T-cell (primary cell): Measurements from ENCODE around the gene EFHC1. TPM values are rescaled to one million over a fixed set of nuclear protein-coding genes. Genes with fewer than 3 reads are reported as not detected.

ENCODE experiments used
- ATAC-seq, 4 experiments: fragments of 200-7000 bp in 3 of 4; fragments of 150-1000 bp in 1 of 4; cut with Tn5 transposase; replicated peaks in 1 of 4; 1 replicate in 3 of 4; 2 replicates in 1 of 4; pipeline ENCODE4 v1.10.0; 2021; ENCODE audit warnings: moderate library complexity in 3 of 4, mild to moderate bottlenecking in 2 of 4, moderate number of reproducible peaks in 1 of 4
- CTCF ChIA-PET, 2 donors: fragments of 300-600 bp; sonication (Branson Sonifier 250); formaldehyde crosslinking; loops; one replicate each; lab custom pipeline; 2022; ENCODE audit warnings: antibody characterized with exemption in 2 of 2; lab: Charles Lee
- POLR2A ChIA-PET, 2 donors: fragments of 300-600 bp; sonication (Branson Sonifier 250); formaldehyde crosslinking; loops; one replicate each; lab custom pipeline; 2022; ENCODE audit warnings: antibody characterized with exemption in 2 of 2; lab: Charles Lee
- DNase-seq, 35 experiments: peaks; one replicate each; pipeline versions ENCODE4 v3.0.0 to v3.0.0-alpha.2; 2013 to 2023
- H3K27ac ChIP-seq: one replicate; pipeline ENCODE4 v1.5.1; 2013; ENCODE audit warnings: low read length
- H3K27me3 ChIP-seq, 2 experiments: replicated peaks in 1 of 2; 1 replicate in 1 of 2; 2 replicates in 1 of 2; pipeline versions ENCODE4 v1.6.1 to v1.7.0; 2013; ENCODE audit warnings: low read length in 1 of 2, mixed read lengths in 1 of 2; ENCODE audit not compliant: control insufficient read depth in 2 of 2, insufficient read depth in 2 of 2; ENCODE audit errors: extremely low read depth in 1 of 2
- H3K36me3 ChIP-seq, 2 donors: 1 replicate in 1 of 2; 2 replicates in 1 of 2; pipeline versions ENCODE4 v1.6.1 to v1.7.0; 2013; ENCODE audit warnings: low read length in 1 of 2; ENCODE audit not compliant: control insufficient read depth in 2 of 2, insufficient read depth in 1 of 2; ENCODE audit errors: extremely low read depth in 1 of 2
- H3K4me1 ChIP-seq, 2 experiments: 1 replicate in 1 of 2; 2 replicates in 1 of 2; pipeline versions ENCODE4 v1.6.1 to v1.7.0; 2013; ENCODE audit warnings: low read length in 2 of 2, mixed read lengths in 1 of 2; ENCODE audit not compliant: insufficient read depth in 2 of 2, control insufficient read depth in 1 of 2; ENCODE audit errors: extremely low read depth in 1 of 2
- H3K4me3 ChIP-seq, 2 donors: 1 replicate in 1 of 2; 2 replicates in 1 of 2; pipeline versions ENCODE4 v1.5.1 to v1.7.0; 2013; ENCODE audit warnings: mild to moderate bottlenecking in 2 of 2, low read length in 1 of 2, moderate library complexity in 1 of 2; ENCODE audit not compliant: control insufficient read depth in 1 of 2; ENCODE audit errors: extremely low read depth in 1 of 2
- H3K9me3 ChIP-seq: 2 replicates; pipeline ENCODE4 v1.7.0; 2013
- H3K27ac Mint-ChIP-seq, 2 donors: one replicate each; pipeline ENCODE4 v1.8.0; 2020 to 2021; ENCODE audit warnings: mild to moderate bottlenecking in 2 of 2, mixed read lengths in 2 of 2
- H3K27me3 Mint-ChIP-seq, 2 donors: one replicate each; pipeline ENCODE4 v1.8.0; 2021 to 2022; ENCODE audit warnings: mixed read lengths in 2 of 2
- H3K36me3 Mint-ChIP-seq: one replicate; pipeline ENCODE4 v1.8.0; 2021; ENCODE audit warnings: mixed read lengths
- H3K4me1 Mint-ChIP-seq, 3 donors: one replicate each; pipeline ENCODE4 v1.8.0; 2020 to 2022; ENCODE audit warnings: mixed read lengths in 3 of 3, mild to moderate bottlenecking in 1 of 3
- H3K4me3 Mint-ChIP-seq, 3 donors: one replicate each; pipeline ENCODE4 v1.8.0; 2020 to 2022; ENCODE audit warnings: mild to moderate bottlenecking in 3 of 3, mixed read lengths in 3 of 3, moderate library complexity in 3 of 3
- H3K9me3 Mint-ChIP-seq, 3 donors: one replicate each; pipeline ENCODE4 v1.8.0; 2020 to 2022; ENCODE audit warnings: mixed read lengths in 3 of 3
- WGBS: methylation state at CpG from one replicate; pipeline ENCODE4 v1.1.5; 2013; ENCODE audit warnings: missing lambda C conversion rate; ENCODE audit not compliant: insufficient coverage; 5-methylcytosine and 5-hydroxymethylcytosine counted together
- total RNA-seq, 35 experiments: library from RNA in 6 of 35; stranded (reverse) in 6 of 35; fragments of 120-200 nt in 1 of 35; gene quantifications; one replicate each; pipeline versions ENCODE4 v1.2.1 to v1.2.4 and lab custom pipeline; 2013 to 2026

EFHC1 gene
- total RNA-seq, 5 donors from 2014 or later (not counting 1 experiment from before 2014, with no cell fraction given), result 4.5 to 8.6 (median 6.2) TPM

- Histone ChIP-seq H3K36me3 (peaks cover 11 to 34% of the 10 kb centered on the region in 2 donors), H3K27ac (no peak overlapping the region), H3K9me3 (no peaks in the 10 kb centered on the region), H3K4me3 (no peak overlapping the region), H3K4me1 (peaks cover 0 to 9% of the 10 kb centered on the region in 2 experiments), H3K27me3 (no peaks in the 10 kb centered on the region)
- DNase-seq (no peak), ATAC-seq (no peak)
- Mint-ChIP-seq H3K27me3 (no peaks in the 10 kb centered on the region), H3K4me3 (no peak overlapping the region), H3K9me3 (no peaks in the 10 kb centered on the region), H3K27ac (no peak overlapping the region), H3K4me1 (no peaks in the 10 kb centered on the region), H3K36me3 (peaks cover 66% of the 10 kb centered on the region)
- POLR2A ChIA-PET, result no interaction called here
- CTCF ChIA-PET, result no interaction called here
- 93% methylated on average over 9 of the region's 16 CpGs for WGBS
These were observed 85.7 kb downstream of the EFHC1 start for GRCh38 chr6:52505726-52506409.

DNA sequence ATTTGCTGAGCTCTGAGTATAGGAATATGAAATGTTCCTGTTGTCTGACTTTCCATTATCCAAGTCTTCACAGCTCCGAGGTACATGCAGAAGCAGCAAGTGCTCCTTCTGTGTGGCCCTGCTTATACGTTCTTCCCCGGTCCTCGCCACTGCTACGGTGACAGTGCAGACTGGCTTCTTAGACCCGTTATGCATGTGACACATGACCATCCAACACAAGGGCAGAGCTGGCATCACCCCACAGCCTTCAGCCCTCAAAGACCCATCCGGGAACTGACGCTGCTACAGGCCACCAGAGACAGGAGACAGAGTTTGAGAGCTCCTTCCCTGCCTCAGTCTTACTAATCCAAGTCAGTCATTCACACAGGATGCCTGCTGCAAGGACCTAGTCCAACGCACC, 86.3 kb downstream of the EFHC1 start:
- H3K4me1 ChIP-seq, result peaks cover 0 to 9% of the 10 kb centered on the region in 2 experiments
- CTCF ChIA-PET, result no interaction called here
- ATAC-seq (no peak), DNase-seq (no peak)
- Mint-ChIP-seq H3K4me1 (no peaks in the 10 kb centered on the region), H3K9me3 (no peaks in the 10 kb centered on the region), H3K27me3 (no peaks in the 10 kb centered on the region), H3K4me3 (no peak overlapping the region), H3K27ac (no peak overlapping the region), H3K36me3 (peaks cover 68% of the 10 kb centered on the region)
- 85% methylated on average over 8 of the region's 9 CpGs for WGBS
- H3K9me3 ChIP-seq, result no peaks in the 10 kb centered on the region
- POLR2A ChIA-PET, result no interaction called here
- no peaks in the 10 kb centered on the region for H3K27me3 ChIP-seq
- H3K4me3 ChIP-seq, result no peak overlapping the region
- H3K36me3 ChIP-seq, result peaks cover 11 to 34% of the 10 kb centered on the region in 2 donors
- no peak overlapping the region for H3K27ac ChIP-seq

DNA sequence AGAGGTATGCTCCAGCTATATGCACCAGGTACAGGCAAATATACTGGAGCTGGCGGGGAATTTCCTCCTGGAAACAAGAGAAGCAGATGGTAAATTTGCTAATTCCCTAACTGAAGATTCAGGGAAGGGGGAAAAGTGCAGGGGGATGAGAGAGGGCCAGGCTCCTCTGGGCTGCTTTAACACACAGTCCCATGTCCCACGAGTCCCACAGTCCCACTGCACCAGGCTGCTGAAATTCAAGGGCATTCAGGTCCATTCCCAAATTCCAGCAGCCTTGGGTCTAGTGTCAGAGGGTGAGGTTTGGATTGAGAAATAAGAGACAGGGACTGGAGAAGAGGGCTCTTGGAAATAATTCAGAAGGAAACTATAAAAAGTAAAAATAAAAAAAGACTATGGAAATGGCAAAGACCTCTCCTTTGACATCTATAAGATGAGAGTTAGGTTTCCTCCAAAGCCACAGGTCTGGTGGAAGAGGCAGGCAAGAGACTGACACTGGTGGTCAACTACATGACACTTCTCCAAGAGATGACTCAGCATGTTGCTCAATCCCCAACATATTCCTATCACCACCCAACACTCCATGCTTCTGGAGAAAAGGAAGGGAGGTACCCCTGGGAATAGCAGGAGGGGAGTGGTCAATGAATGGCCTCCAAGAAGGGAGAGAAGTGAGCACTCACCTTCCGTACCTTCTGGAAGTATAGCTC, 87.6 kb downstream of the EFHC1 start:
- ChIA-PET CTCF (no interaction called here), POLR2A (no interaction called here)
- Mint-ChIP-seq H3K27ac (no peak overlapping the region), H3K4me1 (no peaks in the 10 kb centered on the region), H3K36me3 (peaks cover 68% of the 10 kb centered on the region), H3K4me3 (no peak overlapping the region), H3K9me3 (no peaks in the 10 kb centered on the region), H3K27me3 (no peaks in the 10 kb centered on the region)
- Histone ChIP-seq H3K4me1 (peaks cover 0 to 9% of the 10 kb centered on the region in 2 experiments), H3K36me3 (peaks cover 11 to 43% of the 10 kb centered on the region in 2 donors), H3K27ac (no peak overlapping the region), H3K9me3 (no peaks in the 10 kb centered on the region), H3K27me3 (no peaks in the 10 kb centered on the region), H3K4me3 (no peak overlapping the region)
- 100% methylated on average over 1 of the region's 3 CpGs for WGBS
- ATAC-seq (no peak), DNase-seq (no peak)

DNA sequence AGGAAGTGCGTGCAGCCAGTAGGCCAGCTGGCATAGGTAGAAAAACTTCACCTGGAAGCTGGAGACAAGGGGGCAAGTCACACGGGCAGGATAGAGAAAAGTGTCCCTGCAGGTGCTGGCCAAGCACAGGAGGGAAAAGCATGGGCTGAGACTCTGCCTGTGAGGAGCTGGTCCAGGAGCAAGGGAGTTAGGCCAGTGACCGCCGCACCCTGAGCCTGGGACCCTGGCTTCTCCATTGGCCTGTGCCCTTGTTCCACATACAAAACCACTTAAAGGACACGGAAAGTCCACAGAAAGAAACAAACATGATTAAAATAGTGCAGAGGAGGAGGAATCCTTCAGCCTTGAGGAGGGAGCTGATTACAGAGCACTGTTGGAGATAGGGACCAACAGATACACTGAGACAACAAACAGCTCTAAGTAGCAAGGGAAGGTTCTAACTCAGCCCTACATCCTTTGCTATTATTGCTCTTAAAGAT, 88.2 kb downstream of the EFHC1 start:
- Histone ChIP-seq H3K27me3 (no peaks in the 10 kb centered on the region), H3K9me3 (no peaks in the 10 kb centered on the region), H3K4me3 (no peak overlapping the region), H3K36me3 (peaks cover 11 to 43% of the 10 kb centered on the region in 2 donors), H3K27ac (no peak overlapping the region), H3K4me1 (peaks cover 0 to 9% of the 10 kb centered on the region in 2 experiments)
- Mint-ChIP-seq H3K4me1 (no peaks in the 10 kb centered on the region), H3K27ac (no peak overlapping the region), H3K36me3 (peaks cover 71% of the 10 kb centered on the region), H3K9me3 (no peaks in the 10 kb centered on the region), H3K27me3 (no peaks in the 10 kb centered on the region), H3K4me3 (no peak overlapping the region)
- WGBS, result 94% methylated on average over 2 of the region's 5 CpGs
- DNase-seq (no peak), ATAC-seq (no peak)
- POLR2A ChIA-PET, result no interaction called here
- CTCF ChIA-PET, result no interaction called here

DNA sequence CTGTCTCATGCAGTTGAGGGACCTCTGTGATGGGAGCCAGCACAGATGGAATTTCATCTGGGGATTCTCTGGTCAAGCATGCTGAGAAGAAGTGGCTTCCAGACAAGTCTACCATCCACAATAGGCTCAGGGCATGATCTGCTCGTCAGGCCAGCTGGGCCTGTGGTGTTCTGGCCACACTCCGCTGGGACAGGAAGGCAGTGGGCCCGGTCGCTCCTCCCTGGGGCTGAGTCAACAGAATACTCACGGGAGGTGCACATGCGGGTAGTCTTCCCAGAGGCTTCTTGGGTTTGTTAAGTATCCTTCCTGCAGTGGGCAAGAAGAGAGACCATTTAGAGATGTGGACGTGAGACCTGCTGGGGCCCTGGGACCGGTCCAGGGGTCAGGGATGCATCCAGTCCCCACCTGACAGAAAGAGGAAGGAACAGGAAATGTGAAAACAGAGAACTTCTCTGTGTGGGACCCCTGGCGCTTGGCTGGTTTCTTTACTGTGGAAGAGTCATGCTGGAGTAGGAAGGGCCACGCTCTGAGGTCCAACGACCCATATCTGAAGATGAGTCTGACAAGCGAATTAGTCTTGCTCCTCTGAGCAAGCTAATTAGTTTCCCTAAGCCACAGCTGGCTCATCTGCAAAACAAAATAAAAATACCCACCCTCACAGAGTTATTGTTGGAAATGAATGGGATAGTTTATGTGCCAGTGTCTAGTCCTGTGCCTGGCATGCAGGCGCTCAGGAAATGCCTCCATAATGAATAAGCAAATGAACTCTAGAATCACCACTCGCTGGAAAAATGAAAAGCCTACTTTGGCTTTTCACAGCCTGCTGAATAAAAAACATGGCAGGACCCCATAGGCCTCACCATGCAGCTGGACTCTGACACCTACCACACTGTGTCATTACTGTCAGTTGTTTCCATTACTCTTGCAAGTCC, 89.4 kb downstream of the EFHC1 start:
- no peak overlapping the region for H3K27ac Mint-ChIP-seq
- ATAC-seq (no peak), DNase-seq (no peak)
- ChIA-PET POLR2A (no interaction called here), CTCF (no interaction called here)
- H3K9me3 Mint-ChIP-seq, result no peaks in the 10 kb centered on the region
- no peak overlapping the region for H3K4me3 ChIP-seq
- 94% methylated on average over 9 of the region's 14 CpGs for WGBS
- no peak overlapping the region for H3K27ac ChIP-seq
- H3K4me3 Mint-ChIP-seq, result no peak overlapping the region
- no peaks in the 10 kb centered on the region for H3K9me3 ChIP-seq
- peaks cover 77% of the 10 kb centered on the region for H3K36me3 Mint-ChIP-seq
- H3K27me3 ChIP-seq, result no peaks in the 10 kb centered on the region
- no peaks in the 10 kb centered on the region for H3K27me3 Mint-ChIP-seq
- H3K4me1 Mint-ChIP-seq, result no peaks in the 10 kb centered on the region
- H3K4me1 ChIP-seq, result peaks cover 0 to 2% of the 10 kb centered on the region in 2 experiments
- peaks cover 13 to 44% of the 10 kb centered on the region in 2 donors for H3K36me3 ChIP-seq

DNA sequence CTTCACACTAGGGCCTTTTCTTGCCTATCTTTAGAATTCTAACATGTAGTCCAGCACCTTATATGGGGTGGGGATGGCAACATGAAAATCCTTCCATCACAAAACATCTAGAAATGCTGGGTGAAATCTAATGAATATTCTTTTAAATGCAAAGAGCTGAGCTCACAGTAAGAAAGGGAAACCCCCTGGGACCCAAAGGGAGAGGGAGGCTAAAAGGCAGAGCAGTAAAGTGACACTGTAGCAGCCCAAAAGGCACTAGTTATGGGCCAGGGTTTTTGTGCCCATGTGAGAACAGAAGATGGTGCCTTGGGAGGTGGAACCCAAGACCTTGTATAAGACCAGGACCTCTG, 90.0 kb downstream of the EFHC1 start:
- Mint-ChIP-seq H3K36me3 (peaks cover 77% of the 10 kb centered on the region), H3K4me3 (no peak overlapping the region), H3K4me1 (no peaks in the 10 kb centered on the region), H3K27ac (peak overlapping the region in 1 of 2 donors; percentile 23), H3K9me3 (no peaks in the 10 kb centered on the region), H3K27me3 (no peaks in the 10 kb centered on the region)
- ChIA-PET POLR2A (no interaction called here), CTCF (no interaction called here)
- no peak for ATAC-seq
- Histone ChIP-seq H3K4me3 (no peak overlapping the region), H3K4me1 (no peaks in the 10 kb centered on the region), H3K9me3 (no peaks in the 10 kb centered on the region), H3K27me3 (no peaks in the 10 kb centered on the region), H3K36me3 (peaks cover 14 to 49% of the 10 kb centered on the region in 2 donors), H3K27ac (no peak overlapping the region)
- no peak for DNase-seq
